H7 (cell line): ENCODE measurements around the gene ADA. TPM values are rescaled to one million over a fixed set of nuclear protein-coding genes. Genes with fewer than 3 reads are reported as not detected.

ENCODE experiments used
- DNase-seq: peaks from one replicate; pipeline ENCODE4 v3.0.0; 2012
- H3K27me3 ChIP-seq: 2 replicates; pipeline ENCODE4 v1.6.0; 2011; ENCODE audit warnings: mild to moderate bottlenecking, low read length; ENCODE audit not compliant: control insufficient read depth, insufficient read depth
- H3K36me3 ChIP-seq: replicated peaks from 2 replicates; pipeline ENCODE4 v1.5.1; 2011; ENCODE audit warnings: low read length; ENCODE audit not compliant: control insufficient read depth, insufficient read depth
- H3K4me3 ChIP-seq: 2 replicates; pipeline ENCODE4 v1.5.1; 2011; ENCODE audit warnings: low read depth, mild to moderate bottlenecking, control low read depth, low read length, moderate library complexity; ENCODE audit not compliant: insufficient read depth
- total RNA-seq: library from RNA; depleted of rRNA; stranded (reverse); fragments of >200 nt; shearing (Covaris generic); gene quantifications from 2 replicates; pipeline ENCODE4 v1.2.3, GENCODE V29; 2014

The ADA gene
- total RNA-seq, 1 experiment from 2014 or later, result 14.9 TPM

DNA sequence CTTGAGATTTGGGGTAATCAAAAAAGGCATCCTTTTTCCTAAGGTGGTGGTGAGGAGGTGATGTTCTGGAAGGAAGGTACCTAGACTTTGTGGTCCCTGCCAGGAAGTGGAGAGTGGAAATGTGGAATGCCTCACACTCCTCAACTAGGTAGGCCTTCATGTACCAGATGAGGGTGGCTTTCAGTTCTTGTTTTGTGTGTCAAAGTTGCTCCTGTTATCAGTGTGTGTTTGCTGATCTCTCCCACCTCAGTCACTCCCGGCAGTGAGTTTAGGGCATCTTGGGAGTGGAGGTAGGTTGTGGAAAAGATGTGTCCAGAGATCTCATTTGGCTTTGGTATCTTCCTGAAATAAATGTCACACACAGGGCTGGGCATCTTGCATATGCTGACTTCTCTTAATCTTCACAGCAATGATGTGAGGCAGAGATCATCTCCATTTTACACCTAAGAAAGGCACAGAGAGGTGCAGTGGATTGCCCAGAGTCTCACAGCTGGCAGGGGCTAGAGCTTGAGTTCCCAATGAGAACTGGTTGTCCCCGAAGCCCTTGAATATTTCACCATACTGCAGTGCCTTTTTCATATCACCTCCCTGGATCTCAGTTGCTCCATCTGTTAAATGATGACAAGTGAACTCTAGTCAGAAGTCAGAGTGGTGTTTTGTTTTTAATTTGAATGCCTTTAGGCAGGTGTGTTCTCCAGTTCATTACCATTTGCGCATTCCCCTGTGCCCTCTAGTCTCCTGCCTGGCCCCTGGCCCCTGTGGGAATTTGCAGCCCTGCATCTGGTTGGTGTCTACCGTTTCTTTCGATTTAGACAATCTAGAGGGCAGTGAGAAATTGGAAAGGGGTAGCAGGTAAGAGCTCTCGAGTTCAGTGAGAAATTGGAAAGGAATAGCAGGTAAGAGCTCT is 66.2 kb downstream of the ADA start:
- DNase-seq, result no peak
- Histone ChIP-seq H3K27me3 (no peaks in the 10 kb centered on the region), H3K4me3 (no peak overlapping the region), H3K36me3 (no peaks in the 10 kb centered on the region)

DNA sequence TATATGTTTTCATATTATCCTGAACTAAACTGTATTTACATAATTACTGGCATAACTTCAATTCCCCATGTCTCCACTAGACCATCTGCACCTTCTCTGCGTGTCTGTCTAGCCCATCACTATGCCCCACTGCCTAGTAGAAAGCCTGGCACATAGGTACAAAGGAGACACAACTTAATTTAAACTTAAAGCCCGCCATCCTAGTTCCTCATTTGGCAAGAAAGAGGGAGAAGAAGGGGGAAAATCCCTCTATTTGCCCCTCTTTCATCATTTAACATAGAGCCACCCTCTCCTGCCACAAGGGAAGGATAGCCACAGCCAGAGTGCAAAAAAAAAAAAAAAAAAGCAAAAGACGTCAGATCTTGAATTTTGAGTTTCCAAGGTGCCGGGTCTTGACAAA is 67.3 kb downstream of the ADA start:
- DNase-seq, result no peak
- no peaks in the 10 kb centered on the region for H3K27me3 ChIP-seq
- H3K4me3 ChIP-seq, result no peak overlapping the region
- no peaks in the 10 kb centered on the region for H3K36me3 ChIP-seq

DNA sequence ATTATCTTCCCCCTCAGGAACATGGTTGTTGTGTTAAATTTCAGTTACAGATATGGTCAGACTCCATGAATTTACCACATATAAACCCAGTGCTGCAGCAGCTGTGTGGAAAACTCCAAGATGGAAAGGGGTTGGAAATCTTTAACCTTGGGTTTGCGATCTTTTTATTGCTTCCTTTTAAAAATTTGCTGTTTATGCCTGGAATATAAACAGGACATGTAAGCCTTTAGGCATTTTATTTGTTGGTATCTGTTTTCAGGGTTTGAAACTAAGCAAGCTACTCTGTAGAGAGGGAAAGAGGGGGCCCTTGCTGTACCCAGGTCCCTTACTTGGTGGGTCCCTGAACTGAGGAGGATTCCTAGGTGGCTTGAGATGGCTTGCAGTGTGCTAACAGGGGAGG is 68.3 kb downstream of the ADA start:
- H3K4me3 ChIP-seq, result no peak overlapping the region
- H3K27me3 ChIP-seq, result no peaks in the 10 kb centered on the region
- DNase-seq, result no peak
- H3K36me3 ChIP-seq, result no peaks in the 10 kb centered on the region

DNA sequence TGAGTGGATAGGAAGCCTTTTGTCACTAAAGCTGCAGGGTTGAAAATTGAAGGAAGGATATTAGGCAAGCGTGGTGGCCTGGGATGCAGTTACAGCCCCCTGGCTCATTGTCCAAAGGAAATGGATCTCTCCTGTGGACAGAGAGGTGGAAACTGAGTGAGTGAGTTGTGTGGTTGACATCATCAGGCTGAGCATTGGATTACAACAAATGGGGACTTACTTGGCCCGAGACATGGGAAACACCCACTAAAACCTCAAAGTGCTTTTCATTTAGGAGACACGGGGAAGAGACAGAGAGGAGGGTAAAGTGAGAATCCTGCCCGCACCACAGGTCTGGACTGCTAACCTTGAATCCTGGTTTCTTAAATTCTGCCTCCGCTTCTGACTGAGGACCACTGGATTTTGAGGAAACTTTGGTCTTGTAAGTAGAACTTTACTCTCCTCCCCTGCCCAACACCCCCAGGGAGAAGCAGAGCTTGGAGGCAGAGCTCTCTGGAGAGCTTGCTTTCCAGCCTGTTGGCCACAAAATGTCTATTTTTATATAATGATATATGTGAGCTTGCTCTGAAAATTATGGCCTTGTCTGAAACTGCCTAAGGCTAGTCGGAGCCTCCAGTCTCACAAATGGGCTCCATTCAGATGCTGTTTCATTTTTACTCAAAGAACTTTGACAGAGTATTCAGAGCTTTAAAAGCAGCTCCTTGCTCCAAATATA is 69.0 kb downstream of the ADA start, which contains the start of gene PKIG:
PKIG (plus strand) TSS at position 269 of the 715 bp plus-strand sequence. CDS start 31,978 bp downstream, outside the sequence.
- no peak for DNase-seq
- Histone ChIP-seq H3K4me3 (no peak within 1 kb of the TSS), H3K36me3 (no peaks in the 10 kb centered on the region), H3K27me3 (no peaks in the 10 kb centered on the region)

DNA sequence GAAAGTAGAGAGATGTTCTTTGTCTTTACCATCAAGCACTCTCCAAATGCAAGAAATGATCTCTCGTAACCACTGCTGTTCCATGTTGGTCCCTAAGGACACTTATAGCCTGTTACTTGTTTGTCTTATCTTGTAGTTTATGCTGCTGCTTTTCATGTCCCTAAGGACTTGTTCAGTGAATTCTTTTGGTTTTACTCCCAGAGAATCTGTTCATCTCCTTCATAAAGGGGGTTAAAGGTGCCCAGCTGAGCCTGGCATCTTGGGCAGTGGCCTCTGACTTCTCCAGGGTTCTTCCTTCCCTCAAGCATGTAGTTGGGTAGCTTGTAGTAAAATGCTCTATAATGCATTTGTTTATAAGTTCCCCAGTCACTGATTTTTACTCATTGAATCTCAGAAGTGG is 70.0 kb downstream of the ADA start:
- H3K36me3 ChIP-seq, result no peaks in the 10 kb centered on the region
- no peak overlapping the region for H3K4me3 ChIP-seq
- DNase-seq, result no peak
- no peaks in the 10 kb centered on the region for H3K27me3 ChIP-seq

DNA sequence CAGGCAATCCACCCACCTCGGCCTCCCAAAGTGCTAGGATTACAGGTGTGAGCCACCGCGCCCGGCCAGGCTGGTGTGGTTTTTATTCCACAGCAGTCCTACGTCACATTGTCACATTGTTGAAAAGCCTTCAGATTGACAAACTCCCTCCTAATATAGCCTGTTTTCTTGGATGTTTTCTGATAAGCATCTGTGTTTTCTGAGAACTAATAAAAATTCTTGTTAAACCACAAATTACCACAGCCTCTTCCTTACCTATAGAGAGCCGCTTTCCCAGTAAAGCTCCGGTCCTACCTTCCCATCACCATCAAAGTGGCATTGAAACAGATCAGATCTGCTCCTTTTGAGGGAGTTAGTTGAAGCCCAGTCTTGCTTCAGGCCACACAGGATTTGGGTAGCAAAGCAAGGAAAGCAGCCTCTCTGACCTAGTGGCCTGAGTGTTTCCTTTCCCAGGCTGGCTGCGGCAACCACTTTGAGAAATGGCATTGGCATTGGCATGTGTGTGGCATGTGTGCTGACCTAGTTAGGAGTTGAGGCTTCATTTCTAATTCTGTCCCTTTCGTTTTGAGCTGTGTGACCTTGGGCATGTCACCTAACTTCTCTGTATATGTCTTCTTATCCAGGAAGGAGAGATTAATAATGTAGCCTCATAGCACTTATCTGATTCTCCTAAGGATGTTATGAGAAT is 70.8 kb downstream of the ADA start:
- no peak for DNase-seq
- H3K4me3 ChIP-seq, result no peak overlapping the region
- no peaks in the 10 kb centered on the region for H3K27me3 ChIP-seq
- no peaks in the 10 kb centered on the region for H3K36me3 ChIP-seq

DNA sequence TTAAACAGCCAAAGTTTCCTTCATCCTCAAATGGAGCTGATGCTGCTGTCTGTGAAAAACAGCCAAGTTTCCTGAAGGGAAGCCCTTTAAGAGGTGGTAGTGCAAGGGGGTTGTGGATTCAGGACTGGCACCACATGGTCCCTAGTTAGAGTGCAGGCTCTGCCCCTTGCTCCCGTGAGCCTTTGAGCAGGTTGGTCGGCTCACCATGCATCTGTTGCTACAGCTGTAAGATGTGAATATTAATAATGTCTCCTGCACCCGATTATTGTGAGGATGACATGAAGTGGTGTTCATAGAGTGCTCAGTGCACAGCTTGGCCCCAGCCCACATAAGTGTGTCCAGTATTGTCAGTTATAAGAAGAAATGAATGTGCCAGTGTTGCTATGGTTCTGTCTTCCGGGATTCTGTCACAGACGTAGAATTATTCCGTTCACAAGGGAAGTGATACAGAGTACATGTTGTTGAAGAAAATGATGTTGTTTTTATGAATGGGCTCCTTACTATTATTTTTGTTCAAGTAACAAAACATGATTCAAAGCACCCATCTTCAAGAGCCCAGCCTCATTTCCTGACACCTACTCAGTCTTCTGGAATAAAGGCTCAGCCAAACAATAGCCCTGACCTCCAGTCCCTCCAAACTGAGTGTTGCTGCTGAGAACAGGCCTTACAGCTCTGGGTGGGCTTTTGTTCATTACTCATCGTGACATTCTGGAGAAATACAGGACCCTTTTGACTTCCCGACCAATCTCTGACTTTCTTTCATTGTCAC is 72.0 kb downstream of the ADA start:
- no peaks in the 10 kb centered on the region for H3K36me3 ChIP-seq
- H3K4me3 ChIP-seq, result no peak overlapping the region
- DNase-seq, result no peak
- H3K27me3 ChIP-seq, result no peaks in the 10 kb centered on the region

DNA sequence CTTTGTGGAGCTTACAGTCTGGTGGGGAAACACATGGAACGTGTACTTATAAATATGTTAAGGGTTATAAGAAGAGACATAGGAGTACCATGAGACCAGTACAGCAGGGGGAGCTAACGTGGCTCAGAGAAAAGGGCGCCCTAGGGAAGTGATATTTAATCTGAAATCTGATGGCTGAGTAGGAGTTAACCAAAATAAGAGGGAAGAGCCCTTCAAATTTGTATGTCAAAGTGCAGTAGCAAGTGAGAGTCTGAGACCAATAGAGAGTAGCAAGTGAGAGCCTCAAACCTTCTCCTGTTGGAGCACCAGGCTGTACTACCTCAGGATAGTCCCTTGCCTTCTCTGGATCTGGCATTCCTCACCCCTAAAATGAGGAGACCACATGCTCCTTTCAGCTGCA is 75.2 kb downstream of the ADA start:
- Histone ChIP-seq H3K4me3 (no peak overlapping the region), H3K36me3 (no peaks in the 10 kb centered on the region), H3K27me3 (no peaks in the 10 kb centered on the region)
- DNase-seq, result no peak

DNA sequence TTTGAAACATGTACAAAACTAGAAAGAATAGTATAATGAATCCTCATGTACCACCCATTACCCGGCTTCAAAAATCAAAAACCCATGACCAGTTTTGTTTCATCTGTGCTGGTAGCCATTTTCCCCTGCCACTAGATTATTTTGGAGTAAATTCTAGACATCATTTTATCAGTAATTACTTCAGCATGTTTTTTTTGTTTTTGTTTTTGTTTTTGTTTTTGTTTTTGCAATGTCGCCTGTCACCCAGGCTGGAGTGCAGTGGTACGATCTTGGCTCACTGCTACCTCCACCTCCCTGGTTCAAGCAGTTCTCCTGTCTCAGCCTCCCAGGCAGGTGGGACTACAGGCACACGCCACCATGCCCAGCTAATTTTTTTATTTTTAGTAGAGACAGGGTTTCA is 77.1 kb downstream of the ADA start:
- H3K27me3 ChIP-seq, result no peaks in the 10 kb centered on the region
- no peaks in the 10 kb centered on the region for H3K36me3 ChIP-seq
- no peak for DNase-seq
- no peak overlapping the region for H3K4me3 ChIP-seq

DNA sequence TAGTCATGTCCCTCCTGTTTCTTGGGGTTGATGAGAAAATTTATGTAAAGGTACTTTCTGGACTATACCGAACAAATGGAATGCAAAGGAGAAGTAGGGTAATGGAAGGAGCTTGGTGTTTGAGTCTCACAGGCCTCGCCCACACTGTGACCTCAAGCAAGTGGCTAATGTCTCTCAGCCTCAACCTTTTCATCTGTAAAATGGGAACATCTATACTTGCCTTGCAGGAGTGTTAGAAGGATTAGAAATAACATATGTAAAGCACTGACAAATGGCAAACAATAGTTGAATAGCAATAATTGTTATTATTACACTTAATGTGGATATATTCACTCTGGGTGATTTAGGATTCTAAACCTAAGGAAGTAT is 78.0 kb downstream of the ADA start:
- H3K27me3 ChIP-seq, result no peaks in the 10 kb centered on the region
- no peak for DNase-seq
- H3K36me3 ChIP-seq, result no peaks in the 10 kb centered on the region
- no peak overlapping the region for H3K4me3 ChIP-seq

DNA sequence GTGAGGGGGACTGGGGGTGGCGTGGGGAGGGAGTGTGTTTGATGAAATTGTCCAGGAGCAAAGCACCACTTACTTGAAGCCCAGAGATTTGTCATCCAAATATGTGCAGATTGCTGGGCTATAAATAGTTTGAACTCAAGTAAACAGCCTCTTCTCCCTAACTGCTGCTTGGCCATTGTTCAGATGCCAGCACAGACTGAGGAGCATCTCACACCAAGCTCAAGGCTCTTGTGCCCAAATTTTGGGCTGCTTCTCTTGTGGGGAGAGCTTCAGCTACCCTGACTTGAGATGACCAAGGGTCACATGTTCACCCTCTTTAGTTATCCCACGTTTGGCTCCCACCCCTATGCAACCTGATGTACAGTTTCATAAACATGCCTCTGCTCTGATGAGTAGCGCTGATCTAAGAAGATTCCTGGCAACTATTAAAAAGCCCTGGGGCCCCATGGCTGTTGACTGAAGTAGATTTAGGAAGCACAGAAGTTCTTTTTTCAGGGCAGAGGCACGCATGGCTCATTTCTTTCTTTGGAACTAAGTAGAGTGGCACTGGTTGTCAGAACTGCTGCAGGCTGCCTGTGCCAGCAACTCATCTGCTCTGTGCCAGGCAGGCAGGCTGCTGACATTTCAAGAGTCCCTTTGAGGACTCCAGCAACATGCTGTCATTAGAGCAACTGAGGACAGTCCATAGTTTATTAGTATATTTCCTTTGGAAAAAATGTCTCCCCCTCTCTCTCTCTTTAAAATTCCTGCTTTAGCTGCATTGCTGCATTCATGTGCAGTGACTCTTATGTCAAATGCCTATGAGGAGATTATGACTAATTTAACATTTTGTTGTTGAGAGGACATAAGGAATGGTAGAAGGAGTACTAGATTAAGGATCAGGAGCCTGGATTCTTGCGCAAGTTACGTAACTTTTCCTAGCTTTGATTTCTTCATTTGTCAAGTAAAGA is 78.7 kb downstream of the ADA start:
- H3K36me3 ChIP-seq, result no peaks in the 10 kb centered on the region
- DNase-seq, result no peak
- no peak overlapping the region for H3K4me3 ChIP-seq

DNA sequence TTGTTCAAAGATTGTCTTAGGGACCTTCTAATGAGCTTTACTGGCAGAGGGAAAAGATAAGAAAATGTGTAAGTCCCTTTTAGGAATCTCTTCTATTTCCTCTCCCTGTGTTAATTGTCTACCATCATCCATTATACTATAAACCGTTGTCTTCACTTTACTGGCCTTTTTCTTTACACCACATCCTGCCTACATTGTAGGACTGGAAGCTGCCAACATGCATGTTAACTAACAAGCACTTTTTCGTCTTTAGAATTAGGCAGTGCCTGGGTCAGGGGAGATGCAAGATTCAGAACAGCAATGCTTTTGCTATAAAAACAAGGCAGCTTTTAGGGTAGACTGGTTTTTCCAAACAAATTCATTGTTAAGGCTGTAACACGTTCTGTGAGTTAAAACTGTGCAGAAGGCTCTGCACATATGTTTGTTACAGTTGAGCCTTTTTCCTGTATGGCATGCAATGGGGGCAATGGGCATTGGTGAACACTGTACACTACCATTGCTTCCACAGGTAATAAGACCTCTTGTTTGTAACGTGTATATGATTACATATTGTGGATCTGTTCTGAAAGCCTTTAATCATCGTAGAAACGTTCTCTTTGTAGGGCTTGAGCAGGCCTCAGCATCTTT is 80.0 kb downstream of the ADA start:
- H3K36me3 ChIP-seq, result no peaks in the 10 kb centered on the region
- H3K27me3 ChIP-seq, result no peaks in the 10 kb centered on the region
- no peak for DNase-seq
- no peak overlapping the region for H3K4me3 ChIP-seq

More for the DNA sequence above, 78.7 kb downstream of the ADA start:
- H3K27me3 ChIP-seq, result no peaks in the 10 kb centered on the region

DNA sequence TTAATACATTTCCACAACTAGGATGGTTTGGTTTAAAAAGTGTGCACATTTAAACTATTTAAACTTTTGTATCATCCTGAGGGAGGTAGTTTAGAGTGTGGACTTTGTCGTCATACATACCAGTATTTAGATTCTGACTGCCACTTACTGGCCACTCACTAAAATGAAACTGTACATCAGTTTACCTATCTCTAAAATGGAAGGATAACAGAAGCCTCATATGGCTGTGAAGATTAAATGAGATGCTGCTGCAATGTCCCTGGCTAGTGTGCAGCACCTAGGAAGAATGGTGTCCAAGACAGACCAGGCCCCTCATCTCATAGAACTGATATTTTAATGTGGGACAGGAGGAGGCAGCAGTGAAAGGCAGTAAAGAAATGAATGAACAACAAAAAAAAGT is 81.1 kb downstream of the ADA start:
- DNase-seq, result no peak
- no peaks in the 10 kb centered on the region for H3K27me3 ChIP-seq
- H3K36me3 ChIP-seq, result no peaks in the 10 kb centered on the region
- no peak overlapping the region for H3K4me3 ChIP-seq
